ENCODE measurements around the gene SERPINB11. TPM values are rescaled to one million over a fixed set of nuclear protein-coding genes. Genes with fewer than 3 reads are reported as not detected.

SERPINB11 gene, protein sequence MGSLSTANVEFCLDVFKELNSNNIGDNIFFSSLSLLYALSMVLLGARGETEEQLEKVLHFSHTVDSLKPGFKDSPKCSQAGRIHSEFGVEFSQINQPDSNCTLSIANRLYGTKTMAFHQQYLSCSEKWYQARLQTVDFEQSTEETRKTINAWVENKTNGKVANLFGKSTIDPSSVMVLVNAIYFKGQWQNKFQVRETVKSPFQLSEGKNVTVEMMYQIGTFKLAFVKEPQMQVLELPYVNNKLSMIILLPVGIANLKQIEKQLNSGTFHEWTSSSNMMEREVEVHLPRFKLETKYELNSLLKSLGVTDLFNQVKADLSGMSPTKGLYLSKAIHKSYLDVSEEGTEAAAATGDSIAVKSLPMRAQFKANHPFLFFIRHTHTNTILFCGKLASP
- 0.20 TPM in 1 of 5 replicates, not detected in the others for total RNA-seq (2022; extraction: Qiagen RNA extraction)

DNA sequence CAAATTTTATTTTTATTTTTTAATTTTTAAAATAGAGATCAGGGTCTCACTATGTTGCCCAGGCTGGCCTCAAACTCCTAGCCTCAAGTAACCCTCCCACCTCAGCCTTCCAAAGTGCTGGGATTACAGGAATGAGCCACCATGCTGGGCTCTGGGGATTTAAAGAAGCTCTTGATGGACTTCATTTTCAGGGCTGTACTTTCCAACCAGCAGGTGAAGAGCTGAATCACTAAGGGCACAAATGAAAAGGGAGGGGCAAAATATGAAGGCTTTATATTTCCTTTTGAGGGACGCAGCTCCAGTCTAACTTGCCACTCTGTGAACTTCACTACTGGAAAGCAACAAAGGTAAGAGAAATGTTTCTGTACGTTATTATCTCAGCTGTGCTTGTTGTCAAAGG lies at the start of gene SERPINB11:
Gene SERPINB11 (plus strand): TSS at position 301 of the 400 bp plus-strand sequence. CDS start 7,234 bp downstream, outside the sequence.

DNA sequence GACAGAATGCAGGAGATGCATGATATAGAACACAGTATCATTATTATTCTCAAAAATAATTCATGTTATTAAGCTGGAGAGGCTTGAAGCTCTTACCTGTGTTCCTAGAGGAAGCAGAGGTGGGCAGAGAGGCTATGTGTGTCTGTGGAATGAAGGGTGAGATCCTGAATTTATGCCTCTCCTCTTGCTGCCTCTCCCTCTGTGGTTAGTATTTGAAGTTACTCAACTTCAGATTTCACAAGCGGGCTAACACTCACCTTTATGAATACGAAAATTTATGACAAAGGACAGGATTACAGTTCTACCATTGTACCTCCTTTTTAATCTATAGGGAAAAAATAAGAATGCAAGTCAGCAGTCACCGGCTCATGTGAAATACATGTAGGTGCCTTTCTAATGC lies 41.0 kb upstream of the SERPINB11 start, which contains the start of gene SERPINB3:
Gene SERPINB3 (minus strand): TSS at position 144 of the 400 bp plus-strand sequence. CDS start 677 bp downstream, outside the sequence.

Other genes starting within 250 kb of the SERPINB11 start
- gene SERPINB5, start 226.0 kb upstream of the SERPINB11 start, total RNA-seq (2022; extraction: Qiagen RNA extraction) = 0.11 to 0.24 TPM (median 0.13 TPM) in 3 of 5 replicates, not detected in the others
- gene SERPINB12, start 160.6 kb upstream of the SERPINB11 start, total RNA-seq (2022; extraction: Qiagen RNA extraction) = not detected in 5 replicates
- gene SERPINB13, start 115.6 kb upstream of the SERPINB11 start, total RNA-seq (2022; extraction: Qiagen RNA extraction) = not detected in 5 replicates
- gene SERPINB4, start 58.7 kb upstream of the SERPINB11 start, total RNA-seq (2022; extraction: Qiagen RNA extraction) = 0.08 to 0.09 TPM in 2 of 5 replicates, not detected in the others
- gene SERPINB3, start 41.1 kb upstream of the SERPINB11 start, total RNA-seq (2022; extraction: Qiagen RNA extraction) = 0.16 to 0.27 TPM in 2 of 5 replicates, not detected in the others
- 1.7 to 2.5 TPM (median 2.3 TPM) in 5 replicates for gene SERPINB7, start 72.5 kb downstream of the SERPINB11 start, total RNA-seq (2022; extraction: Qiagen RNA extraction)
- not detected in 5 replicates for gene SERPINB2, start 184.7 kb downstream of the SERPINB11 start, total RNA-seq (2022; extraction: Qiagen RNA extraction)
- gene SERPINB10, start 205.0 kb downstream of the SERPINB11 start, total RNA-seq (2022; extraction: Qiagen RNA extraction) = not detected in 5 replicates
- gene HMSD, start 246.3 kb downstream of the SERPINB11 start, total RNA-seq (2022; extraction: Qiagen RNA extraction) = 0.06 to 0.60 TPM (median 0.30 TPM) in 4 of 5 replicates, not detected in the other

Data from A549 treated with Mapracorat at 1 μM for 4 hours (cell line).